OCI-LY1 (cell line): ENCODE results near the gene CTNNA3.

Source experiments
- H2AFZ ChIP-seq: fragments of 200-600 bp; sonication (generic), shearing (Covaris generic); 2 replicates; pipeline ENCODE4 v1.6.0; 2014; ENCODE audit warnings: antibody characterized with exemption, mild to moderate bottlenecking, low read length
- H3F3A ChIP-seq: fragments of 200-600 bp; sonication (generic), shearing (Covaris generic); 2 replicates; pipeline ENCODE4 v1.6.0; 2014; ENCODE audit warnings: mild to moderate bottlenecking, antibody characterized with exemption, low read length, moderate library complexity; ENCODE audit not compliant: insufficient read depth
- H3K27ac ChIP-seq: fragments of 200-600 bp; sonication (generic); 2 replicates; pipeline ENCODE4 v1.5.1; 2014; ENCODE audit warnings: low read length, mixed run types, mild to moderate bottlenecking, low read depth; ENCODE audit not compliant: poor library complexity, severe bottlenecking
- H3K27me3 ChIP-seq: fragments of 200-600 bp; sonication (generic); 2 replicates; pipeline ENCODE4 v1.6.0; 2014; ENCODE audit warnings: antibody characterized with exemption, mild to moderate bottlenecking, low read length, moderate library complexity; ENCODE audit not compliant: insufficient read depth
- H3K36me3 ChIP-seq: fragments of 200-600 bp; sonication (generic); 2 replicates; pipeline ENCODE4 v1.6.1; 2014; ENCODE audit warnings: mild to moderate bottlenecking, antibody characterized with exemption, low read length, moderate library complexity, mixed read lengths; ENCODE audit not compliant: insufficient read depth
- H3K4me1 ChIP-seq: fragments of 200-600 bp; sonication (generic); 2 replicates; pipeline ENCODE4 v1.5.1; 2014; ENCODE audit warnings: mild to moderate bottlenecking, low read length, moderate library complexity; ENCODE audit not compliant: insufficient read depth, severe bottlenecking
- H3K4me2 ChIP-seq: fragments of 200-600 bp; sonication (generic), shearing (Covaris generic); 2 replicates; pipeline ENCODE4 v1.6.1; 2014; ENCODE audit warnings: low read length
- H3K4me3 ChIP-seq: fragments of 200-600 bp; sonication (generic); 2 replicates; pipeline ENCODE4 v1.5.1; 2014; ENCODE audit warnings: low read length, low read depth, mild to moderate bottlenecking, mixed read lengths; ENCODE audit not compliant: poor library complexity, severe bottlenecking
- H3K79me2 ChIP-seq: fragments of 200-600 bp; shearing (Covaris generic); 2 replicates; pipeline ENCODE4 v1.6.1; 2016; ENCODE audit warnings: mixed run types, low read length, mixed read lengths; ENCODE audit not compliant: insufficient read depth
- H3K9ac ChIP-seq: fragments of 200-600 bp; sonication (generic), shearing (Covaris generic); 2 replicates; pipeline ENCODE4 v1.6.1; 2014; ENCODE audit warnings: mild to moderate bottlenecking, low read length, mixed read lengths
- H3K9me2 ChIP-seq: fragments of 200-600 bp; sonication (generic), shearing (Covaris generic); 2 replicates; pipeline ENCODE4 v1.6.1; 2014; ENCODE audit warnings: low read depth, mild to moderate bottlenecking, low read length, mixed read lengths
- H3K9me3 ChIP-seq: fragments of 200-600 bp; shearing (Covaris generic); 2 replicates; pipeline ENCODE4 v1.6.1; 2014; ENCODE audit warnings: low read length, mixed read lengths
- H4K20me1 ChIP-seq: fragments of 200-600 bp; sonication (generic), shearing (Covaris generic); 2 replicates; pipeline ENCODE4 v1.6.0; 2016; ENCODE audit warnings: mild to moderate bottlenecking, low read length; ENCODE audit not compliant: insufficient read depth
- CTCF ChIP-seq: fragments of 200-600 bp; sonication (generic), shearing (Covaris generic); IDR thresholded peaks from 2 replicates; pipeline ENCODE4 v1.5.1; 2017; ENCODE audit warnings: mild to moderate bottlenecking, antibody characterized with exemption, low read length, moderate library complexity, mixed read lengths
- EZH2 ChIP-seq: fragments of 200-600 bp; sonication (generic), shearing (Covaris generic); IDR thresholded peaks from 2 replicates; pipeline ENCODE4 v1.8.0; 2017; ENCODE audit warnings: borderline replicate concordance, mixed run types, mild to moderate bottlenecking, antibody characterized with exemption, low read length, moderate library complexity, mixed read lengths

Gene CTNNA3

GRCh38 chr10:67077376-67077775, 618.6 kb downstream of the CTNNA3 start:
- Histone ChIP-seq H3K4me3 (no peak overlapping the region), H3F3A (no peaks in the 10 kb centered on the region), H3K9ac (no peak overlapping the region), H3K79me2 (no peaks in the 10 kb centered on the region), H3K27ac (no peak overlapping the region), H3K9me2 (no peaks in the 10 kb centered on the region), H3K36me3 (no peaks in the 10 kb centered on the region), H3K9me3 (no peaks in the 10 kb centered on the region), H3K4me2 (no peak overlapping the region), H3K27me3 (no peaks in the 10 kb centered on the region), H2AFZ (no peak overlapping the region), H3K4me1 (no peaks in the 10 kb centered on the region), H4K20me1 (no peaks in the 10 kb centered on the region)
- TF ChIP-seq CTCF (no peak), EZH2 (no peak)

- H3K4me3 ChIP-seq = no peak overlapping the region
- no peak overlapping the region for H2AFZ ChIP-seq
- no peaks in the 10 kb centered on the region for H4K20me1 ChIP-seq
- H3K27ac ChIP-seq = no peak overlapping the region
- no peaks in the 10 kb centered on the region for H3K36me3 ChIP-seq
- no peaks in the 10 kb centered on the region for H3K9me3 ChIP-seq
- no peaks in the 10 kb centered on the region for H3K9me2 ChIP-seq
- TF ChIP-seq EZH2 (no peak), CTCF (no peak)
- H3K27me3 ChIP-seq = no peaks in the 10 kb centered on the region
- no peak overlapping the region for H3K9ac ChIP-seq
- H3F3A ChIP-seq = no peaks in the 10 kb centered on the region
- H3K4me1 ChIP-seq = no peaks in the 10 kb centered on the region
- H3K4me2 ChIP-seq = no peak overlapping the region
- no peaks in the 10 kb centered on the region for H3K79me2 ChIP-seq
Observed at GRCh38 chr10:67076144-67076543, 619.9 kb downstream of the CTNNA3 start.

GRCh38 chr10:67075491-67075971, 620.5 kb downstream of the CTNNA3 start:
- Histone ChIP-seq H3K79me2 (no peaks in the 10 kb centered on the region), H3K27me3 (no peaks in the 10 kb centered on the region)

More at GRCh38 chr10:67075491-67075971, 620.5 kb downstream of the CTNNA3 start:
- no peaks in the 10 kb centered on the region for H3K4me1 ChIP-seq
- no peak overlapping the region for H3K4me3 ChIP-seq
- TF ChIP-seq CTCF (no peak), EZH2 (no peak)
- no peak overlapping the region for H3K27ac ChIP-seq
- no peaks in the 10 kb centered on the region for H3F3A ChIP-seq
- H3K36me3 ChIP-seq = no peaks in the 10 kb centered on the region
- no peaks in the 10 kb centered on the region for H4K20me1 ChIP-seq
- H3K9me3 ChIP-seq = no peaks in the 10 kb centered on the region
- no peak overlapping the region for H3K9ac ChIP-seq
- H3K4me2 ChIP-seq = no peak overlapping the region
- no peak overlapping the region for H2AFZ ChIP-seq
- no peaks in the 10 kb centered on the region for H3K9me2 ChIP-seq
